ENCODE data around the gene SART1. TPM values are rescaled to one million over a fixed set of nuclear protein-coding genes. Genes with fewer than 3 reads are reported as not detected.

The SART1 gene, protein sequence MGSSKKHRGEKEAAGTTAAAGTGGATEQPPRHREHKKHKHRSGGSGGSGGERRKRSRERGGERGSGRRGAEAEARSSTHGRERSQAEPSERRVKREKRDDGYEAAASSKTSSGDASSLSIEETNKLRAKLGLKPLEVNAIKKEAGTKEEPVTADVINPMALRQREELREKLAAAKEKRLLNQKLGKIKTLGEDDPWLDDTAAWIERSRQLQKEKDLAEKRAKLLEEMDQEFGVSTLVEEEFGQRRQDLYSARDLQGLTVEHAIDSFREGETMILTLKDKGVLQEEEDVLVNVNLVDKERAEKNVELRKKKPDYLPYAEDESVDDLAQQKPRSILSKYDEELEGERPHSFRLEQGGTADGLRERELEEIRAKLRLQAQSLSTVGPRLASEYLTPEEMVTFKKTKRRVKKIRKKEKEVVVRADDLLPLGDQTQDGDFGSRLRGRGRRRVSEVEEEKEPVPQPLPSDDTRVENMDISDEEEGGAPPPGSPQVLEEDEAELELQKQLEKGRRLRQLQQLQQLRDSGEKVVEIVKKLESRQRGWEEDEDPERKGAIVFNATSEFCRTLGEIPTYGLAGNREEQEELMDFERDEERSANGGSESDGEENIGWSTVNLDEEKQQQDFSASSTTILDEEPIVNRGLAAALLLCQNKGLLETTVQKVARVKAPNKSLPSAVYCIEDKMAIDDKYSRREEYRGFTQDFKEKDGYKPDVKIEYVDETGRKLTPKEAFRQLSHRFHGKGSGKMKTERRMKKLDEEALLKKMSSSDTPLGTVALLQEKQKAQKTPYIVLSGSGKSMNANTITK
- total RNA-seq = 29.7 TPM

DNA sequence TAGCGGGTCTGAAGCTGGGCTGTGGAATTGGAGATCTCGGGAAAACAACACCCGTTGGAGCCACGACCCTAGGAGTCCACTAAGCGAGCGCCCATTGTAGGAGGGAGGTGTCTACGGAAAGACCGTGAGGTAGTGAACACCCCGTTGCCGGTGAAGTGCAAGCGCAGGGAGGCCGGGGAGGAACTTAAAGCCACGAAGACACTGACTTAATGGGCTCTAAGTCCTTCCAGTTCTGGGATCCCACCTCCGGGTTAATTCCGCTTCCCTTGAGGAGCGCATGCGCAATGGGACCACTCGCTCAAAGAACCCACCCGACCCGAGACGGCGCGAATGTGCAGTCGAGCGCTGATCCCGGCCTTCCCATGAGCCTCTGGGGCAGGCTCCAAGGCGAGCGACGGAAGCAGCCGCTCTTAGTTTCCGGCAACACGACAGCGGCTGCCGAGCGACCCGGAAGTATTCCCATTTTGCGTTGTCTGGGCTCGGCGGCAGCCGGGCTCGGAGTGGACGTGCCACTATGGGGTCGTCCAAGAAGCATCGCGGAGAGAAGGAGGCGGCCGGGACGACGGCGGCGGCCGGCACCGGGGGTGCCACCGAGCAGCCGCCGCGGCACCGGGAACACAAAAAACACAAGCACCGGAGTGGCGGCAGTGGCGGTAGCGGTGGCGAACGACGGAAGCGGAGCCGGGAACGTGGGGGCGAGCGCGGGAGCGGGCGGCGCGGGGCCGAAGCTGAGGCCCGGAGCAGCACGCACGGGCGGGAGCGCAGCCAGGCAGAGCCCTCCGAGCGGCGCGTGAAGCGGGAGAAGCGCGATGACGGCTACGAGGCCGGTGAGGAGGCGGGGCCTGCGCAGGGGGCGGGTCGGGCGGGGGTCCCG lies at the start of gene SART1:
SART1 (plus strand) TSS at position 468 of the 874 bp plus-strand sequence; CDS start at position 515, 47 bp downstream.
- peak; percentile 91 for ATAC-seq

DNA sequence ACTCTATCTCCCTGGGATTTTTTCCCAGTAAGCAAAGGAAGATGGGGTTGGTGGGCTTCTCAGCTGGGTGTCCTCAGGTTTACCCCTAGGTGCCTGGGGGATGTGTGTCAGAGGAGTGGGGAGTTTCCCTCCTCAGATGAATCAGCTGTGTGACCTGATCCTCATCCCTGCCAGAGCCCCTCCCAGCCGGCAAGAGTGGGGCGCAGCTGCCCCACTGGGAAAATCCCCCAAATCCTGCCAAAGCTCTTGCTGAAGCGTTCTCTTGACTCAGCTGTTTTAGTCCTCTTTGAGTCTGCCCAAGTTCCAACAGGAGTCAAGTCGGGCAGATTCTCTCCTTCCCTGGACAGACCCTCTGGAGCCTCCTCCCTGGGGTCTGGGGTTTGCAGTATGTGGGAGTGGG lies 48.7 kb upstream of the SART1 start:
- peak; percentile 65 for ATAC-seq

DNA sequence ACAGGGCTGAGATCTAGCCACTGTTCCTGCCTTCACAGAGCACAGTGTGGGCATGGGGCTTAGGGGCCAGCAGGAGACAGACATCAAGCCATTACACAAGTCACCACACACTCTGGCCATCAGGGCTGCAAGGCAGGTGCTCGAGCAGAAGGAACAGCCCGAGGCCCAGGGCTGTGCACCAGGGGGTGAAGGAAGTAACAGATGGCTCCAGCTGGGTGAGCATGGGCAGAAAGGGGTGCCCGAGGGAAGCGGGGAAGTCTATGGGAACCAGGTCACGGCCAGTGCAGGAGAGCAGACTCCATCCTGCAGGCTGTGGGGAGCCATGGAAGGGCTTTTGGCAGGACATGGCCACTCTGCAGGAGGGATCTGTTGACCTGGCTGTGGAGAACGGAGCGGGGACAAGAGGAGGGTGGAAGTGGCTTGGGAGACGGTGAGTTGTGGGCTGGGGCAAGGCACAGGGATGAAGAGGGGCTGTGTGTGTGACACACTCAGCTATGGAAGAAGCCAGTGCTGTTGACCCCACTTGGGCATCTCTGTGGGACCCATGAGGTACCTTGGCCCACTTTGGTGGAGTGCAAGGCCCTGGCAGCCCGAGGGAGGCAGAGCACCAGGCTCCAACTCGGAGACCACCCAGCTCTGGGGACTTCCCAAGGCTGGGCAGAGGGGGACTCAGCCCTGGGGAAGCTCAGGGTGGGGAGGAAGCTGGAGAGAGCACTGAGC lies 46.3 kb upstream of the SART1 start:
- ATAC-seq = no peak

DNA sequence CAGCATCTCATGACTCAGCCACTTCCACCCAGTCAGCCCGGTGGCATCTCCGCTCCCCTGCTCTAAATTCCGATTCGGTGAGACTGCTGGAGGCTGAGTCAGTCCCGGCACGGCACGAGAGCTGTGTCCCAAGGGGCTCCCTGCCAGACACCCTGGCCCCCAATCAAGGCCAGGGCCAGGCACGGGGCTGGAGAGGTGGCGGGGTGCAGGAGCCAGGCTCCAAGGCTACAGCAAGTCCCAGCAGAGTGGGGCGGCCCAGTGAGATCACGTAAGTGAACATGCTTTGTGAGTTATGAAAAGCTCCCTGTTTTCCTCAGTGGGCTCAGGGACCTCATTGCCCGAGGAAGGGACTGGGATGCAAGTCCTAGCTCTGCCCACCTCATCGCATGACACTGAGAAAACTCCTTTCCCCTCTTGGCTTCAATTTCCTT lies 45.7 kb upstream of the SART1 start:
- ATAC-seq = peak; percentile 57

DNA sequence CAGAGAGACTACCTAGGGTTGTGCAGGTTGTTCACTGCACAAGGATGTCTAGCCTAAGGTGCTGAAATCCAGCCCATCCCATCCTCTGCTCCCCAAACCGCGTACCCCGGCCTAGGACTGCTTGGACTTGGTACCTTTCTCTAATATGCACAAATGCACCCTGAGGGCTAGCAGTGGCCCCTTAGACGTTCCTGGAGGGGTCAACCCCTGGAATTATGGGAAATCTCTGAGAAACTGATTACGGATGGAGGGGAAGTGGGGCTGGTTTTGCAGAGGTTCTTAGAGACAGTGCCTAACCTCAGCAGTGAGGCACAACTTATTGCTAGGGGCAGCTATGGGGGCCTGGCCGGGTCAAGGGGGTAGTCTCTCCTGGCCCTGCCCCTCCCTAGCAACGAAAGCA lies 45.1 kb upstream of the SART1 start:
- ATAC-seq = no peak

DNA sequence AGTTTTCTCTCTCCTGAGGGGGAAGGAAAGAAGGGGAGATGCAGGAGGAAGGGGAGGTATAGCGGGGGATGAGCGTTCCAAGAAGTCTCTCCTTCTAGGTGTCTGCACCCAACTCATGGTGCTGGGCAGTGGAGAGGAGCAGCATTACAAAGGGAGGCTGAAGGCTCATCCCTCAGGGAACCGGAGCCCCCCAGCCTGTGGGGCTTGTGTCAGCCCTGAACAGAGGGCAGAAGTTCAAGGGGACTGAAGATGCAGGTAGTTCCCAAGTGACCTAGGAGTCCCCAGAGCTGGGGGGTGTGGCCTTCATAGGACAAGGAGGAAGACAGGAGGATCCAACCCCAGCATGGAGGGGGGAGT lies 44.5 kb upstream of the SART1 start:
- ATAC-seq = no peak

DNA sequence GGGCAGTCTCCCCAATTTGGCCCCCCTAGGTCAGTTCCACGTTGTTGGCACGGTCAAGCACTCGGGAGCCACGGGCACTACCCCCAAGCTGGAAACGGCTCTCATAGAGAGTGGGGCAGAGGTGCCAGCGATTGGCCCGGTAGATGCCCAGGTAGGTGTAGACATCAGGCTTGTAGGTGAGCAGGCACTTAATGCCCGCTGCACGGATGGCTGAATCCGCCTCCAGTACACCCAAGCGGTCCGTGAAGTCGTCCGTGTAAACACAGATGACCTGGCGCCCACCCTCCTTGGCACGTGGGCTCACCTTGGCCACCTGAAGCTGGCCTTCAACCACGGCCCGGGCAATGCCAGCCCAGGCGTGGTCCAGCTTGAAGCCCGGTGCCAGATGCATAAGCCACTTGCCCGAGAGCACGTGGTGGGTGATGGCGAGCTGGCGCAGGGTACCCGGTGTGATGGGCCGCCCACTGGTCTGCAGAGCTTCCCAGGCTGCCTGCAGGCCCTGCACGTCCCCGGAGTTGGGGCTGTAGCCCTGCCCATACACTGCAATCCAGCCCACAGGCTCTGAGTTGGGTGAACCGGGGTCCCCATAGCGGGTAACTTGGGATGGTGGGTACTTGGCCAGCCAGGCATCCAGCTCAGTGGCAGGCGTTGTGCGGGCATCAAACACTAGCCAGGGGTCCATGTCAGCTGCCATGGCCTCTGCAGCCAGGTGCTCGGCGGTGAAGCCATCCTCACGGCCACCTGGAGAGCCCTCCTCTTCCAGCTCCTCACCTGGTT lies 43.9 kb upstream of the SART1 start:
- no peak for ATAC-seq

DNA sequence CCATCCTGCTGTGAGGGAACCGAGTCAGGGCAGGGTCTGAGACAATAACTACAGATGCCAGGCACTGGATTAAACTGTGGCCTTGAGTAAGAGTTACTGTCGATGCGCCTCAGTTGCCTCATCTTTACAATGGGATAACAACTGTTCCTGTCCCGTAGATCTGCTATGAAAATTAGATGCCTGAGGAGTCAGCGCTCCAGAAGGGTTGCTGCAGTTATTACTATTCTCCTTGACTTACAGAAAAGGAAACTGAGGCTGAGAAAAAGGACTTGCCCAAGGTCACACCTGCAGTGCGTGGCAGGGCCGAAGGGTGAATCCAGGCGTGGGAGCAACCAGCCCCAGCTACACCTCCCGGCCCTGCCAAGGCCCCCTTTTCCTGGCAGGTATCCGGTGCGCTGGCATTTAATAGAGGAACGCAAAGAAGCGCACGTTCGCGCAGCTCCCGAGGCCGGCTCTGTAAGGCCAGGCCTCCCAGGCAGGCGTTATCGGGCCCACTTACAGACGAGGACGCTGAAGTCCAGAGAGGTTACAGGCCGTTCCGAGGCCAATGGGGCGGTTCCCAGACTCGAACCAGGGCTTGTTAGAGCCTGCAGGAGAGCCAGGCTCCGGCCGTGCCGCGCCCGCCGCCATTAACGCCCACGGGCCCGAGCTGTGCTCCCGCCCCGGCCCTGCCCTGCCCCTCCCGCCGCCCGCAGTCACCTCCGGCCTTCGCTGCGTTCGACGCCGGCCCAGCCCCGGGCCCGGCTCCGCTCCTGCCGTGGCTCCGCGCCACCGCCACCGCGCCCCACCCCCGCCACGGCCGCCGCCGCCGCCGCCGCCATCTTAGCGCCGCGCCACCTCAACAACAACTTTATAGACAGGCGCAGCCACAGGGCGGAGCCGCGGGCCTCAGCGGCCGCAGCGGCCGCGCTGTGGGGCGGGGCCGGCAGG lies 43.1 kb upstream of the SART1 start, which contains the start of gene C11orf68:
C11orf68 (minus strand) TSS at position 852 of the 930 bp plus-strand sequence; CDS start at position 821, 31 bp downstream.
- no peak for ATAC-seq

DNA sequence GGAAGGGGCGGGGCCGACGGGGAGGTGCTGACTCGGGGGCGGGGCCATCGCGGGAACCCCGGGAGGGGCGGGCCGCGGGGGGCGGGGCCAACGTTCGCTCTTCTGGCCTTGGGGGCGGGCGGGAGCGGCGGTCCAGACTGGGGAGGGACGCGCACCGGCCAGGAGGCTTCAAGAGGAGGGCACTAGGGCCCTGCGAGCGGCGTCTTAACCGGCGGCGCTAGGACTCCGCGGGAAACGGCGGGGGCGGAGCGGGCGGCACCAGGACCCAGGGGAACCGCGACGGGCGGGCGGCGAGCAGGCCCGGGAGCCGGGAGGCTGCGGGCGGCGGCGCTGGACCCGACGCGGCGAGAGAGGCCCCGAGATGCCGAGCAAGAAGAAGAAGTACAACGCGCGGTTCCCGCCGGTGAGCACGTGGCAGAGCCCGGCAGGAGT lies 42.4 kb upstream of the SART1 start, which contains the start of gene DRAP1:
DRAP1 (plus strand) TSS at position 286 of the 432 bp plus-strand sequence; CDS start at position 362, 76 bp downstream.
- ATAC-seq = peak; percentile 84

DNA sequence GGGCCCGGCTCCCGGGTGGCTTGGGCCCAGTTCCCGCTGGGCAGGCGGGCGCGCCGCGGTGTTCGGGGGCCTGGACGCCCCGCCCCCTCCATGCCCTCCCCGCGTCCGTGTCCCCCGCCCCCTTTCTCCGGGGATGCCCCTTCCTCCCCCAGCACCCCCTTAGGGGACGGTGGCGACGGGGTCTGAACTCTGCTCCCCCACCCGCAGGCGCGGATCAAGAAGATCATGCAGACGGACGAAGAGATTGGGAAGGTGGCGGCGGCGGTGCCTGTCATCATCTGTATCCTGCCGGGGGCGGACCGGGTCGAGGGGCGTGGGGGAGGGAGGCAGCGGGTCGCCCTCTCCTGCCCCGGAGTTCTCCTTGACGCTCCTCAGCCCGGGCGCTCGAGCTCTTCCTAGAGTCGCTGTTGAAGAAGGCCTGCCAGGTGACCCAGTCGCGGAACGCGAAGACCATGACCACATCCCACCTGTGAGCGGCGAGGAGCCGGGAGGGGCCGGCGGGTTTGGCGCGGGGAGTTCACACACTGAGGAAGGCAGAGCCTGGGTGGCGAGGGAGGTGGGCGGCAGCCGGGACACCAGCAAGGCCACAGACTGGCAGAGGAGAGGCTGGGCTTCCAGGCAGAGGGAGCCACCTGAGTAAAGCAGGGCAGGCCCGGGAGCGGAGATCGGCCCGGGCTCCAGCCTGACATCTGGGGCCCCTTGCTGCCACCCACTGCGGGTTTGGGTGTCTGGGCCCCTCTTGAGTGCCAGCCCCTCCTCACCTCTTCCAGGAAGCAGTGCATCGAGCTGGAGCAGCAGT lies 41.8 kb upstream of the SART1 start:
- peak; percentile 12 for ATAC-seq

DNA sequence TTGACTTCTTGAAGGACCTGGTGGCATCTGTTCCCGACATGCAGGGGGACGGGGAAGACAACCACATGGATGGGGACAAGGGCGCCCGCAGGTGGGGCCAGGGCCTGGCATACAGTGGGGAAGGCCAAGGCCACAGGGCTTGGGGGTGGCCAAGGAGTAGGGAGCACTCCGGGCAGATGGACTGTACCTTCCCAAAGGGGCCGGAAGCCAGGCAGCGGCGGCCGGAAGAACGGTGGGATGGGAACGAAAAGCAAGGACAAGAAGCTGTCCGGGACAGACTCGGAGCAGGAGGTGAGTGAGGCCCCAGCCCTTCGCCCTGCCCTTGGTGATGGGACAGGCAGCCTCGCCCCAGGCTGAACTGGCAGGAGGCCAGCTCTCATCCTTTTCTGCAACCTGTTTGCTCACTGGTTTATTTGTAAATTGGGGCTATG lies 41.1 kb upstream of the SART1 start:
- ATAC-seq = no peak

DNA sequence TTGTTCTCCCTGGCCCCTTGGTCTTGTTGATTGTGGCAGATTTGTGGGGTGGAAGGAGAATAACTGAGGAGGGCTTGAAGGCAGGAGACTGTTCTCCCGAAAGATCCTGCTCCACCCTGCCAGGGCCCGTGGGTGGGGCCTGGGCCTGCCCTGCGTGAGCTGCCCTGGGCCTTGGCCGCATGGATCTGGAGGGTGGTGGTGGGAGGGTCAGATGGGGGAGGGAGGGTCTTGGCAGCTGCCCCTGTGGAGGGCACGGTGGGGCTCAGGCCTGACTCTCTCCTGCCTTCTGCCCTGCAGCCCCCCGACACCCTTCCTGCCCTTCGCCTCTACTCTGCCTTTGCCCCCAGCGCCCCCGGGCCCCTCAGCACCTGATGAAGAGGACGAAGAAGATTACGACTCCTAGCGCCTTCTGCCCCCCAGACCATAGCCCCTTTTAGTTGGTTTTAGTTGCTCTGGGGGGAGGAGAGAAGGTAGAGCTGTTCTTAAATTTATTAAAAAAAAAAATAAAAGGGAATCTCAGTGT lies 40.4 kb upstream of the SART1 start:
- no peak for ATAC-seq

DNA sequence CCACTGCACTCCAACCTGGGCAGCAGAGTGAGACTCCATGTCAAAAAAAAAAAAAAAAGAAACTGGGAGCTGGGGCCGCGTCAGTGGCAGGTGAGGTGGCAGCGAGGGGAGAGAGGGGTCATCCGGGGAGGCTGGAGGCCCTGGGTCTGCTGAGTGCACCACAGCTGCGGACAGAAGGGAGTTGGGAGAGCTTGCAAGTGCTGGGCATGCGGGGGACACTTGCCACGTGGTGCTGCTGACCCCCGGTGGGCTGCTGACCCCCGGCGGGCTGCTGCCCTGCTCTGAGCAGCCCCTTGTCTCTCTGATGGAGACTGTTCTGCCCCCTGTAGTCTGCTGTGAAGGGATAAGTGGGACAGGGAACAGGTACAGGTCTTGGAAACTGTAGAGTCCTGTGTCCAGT lies 39.7 kb upstream of the SART1 start:
- no peak for ATAC-seq

DNA sequence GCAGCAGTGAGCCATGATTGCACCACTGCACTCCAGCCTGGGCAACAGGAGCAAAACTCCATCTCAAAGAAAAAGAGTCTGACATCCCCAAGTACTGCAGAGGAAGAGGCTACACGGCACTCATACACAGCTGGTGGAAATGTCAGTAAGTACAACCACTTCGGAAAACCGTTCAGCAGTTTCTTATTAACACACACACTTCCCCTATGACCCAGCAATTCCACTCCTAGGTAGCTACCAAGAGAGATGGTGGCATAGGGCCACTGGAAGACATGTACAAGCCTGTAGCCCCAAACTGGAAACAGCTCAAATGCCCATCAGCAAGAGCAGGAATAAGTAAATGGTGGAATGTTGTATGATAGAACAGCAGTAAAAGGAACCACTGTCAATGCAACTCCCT lies 39.0 kb upstream of the SART1 start:
- no peak for ATAC-seq

DNA sequence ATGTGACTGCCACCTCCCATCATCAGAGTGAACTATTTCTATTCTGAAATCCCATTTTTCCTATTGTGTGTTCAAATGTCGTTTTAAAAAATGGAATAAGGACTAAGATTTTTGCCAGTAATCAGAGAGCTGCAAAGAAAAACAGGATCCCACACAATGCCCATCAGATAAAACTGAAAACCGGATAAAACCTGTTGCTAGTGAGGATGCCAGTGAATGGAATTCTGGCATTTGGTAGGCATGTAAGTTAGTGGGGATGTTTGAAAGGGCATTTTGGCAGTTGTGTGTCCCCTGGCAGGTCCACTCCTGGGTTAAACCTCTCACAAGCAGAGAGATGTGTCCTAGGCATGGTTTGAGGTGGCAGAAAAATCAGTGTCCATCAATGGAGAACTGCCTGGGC lies 36.1 kb upstream of the SART1 start:
- no peak for ATAC-seq

DNA sequence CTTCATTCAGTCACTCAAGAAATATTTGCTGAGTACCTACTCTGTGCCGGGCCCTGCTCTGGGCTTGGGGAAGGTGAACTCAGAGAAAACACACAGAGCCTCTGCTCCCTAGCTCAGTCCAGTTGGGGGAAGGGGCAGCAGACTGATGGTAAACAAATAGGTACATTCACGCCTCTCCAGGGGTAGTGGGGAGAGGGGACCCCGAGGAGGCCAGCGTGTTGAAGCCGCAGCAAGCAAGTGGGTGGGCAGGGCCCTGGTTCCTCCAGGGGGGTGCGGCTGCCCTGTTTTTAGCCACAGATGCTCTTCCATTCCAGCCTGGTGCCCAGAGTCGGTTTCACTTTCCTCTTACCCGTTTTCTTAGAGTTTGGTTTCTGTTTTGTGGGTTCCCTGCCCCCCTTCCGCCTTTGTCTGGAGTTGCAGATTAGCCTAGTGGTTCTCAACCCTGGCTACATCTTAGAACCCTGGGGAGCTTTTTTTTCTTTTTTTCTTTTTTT lies 33.6 kb upstream of the SART1 start:
- ATAC-seq = peak; percentile 24

DNA sequence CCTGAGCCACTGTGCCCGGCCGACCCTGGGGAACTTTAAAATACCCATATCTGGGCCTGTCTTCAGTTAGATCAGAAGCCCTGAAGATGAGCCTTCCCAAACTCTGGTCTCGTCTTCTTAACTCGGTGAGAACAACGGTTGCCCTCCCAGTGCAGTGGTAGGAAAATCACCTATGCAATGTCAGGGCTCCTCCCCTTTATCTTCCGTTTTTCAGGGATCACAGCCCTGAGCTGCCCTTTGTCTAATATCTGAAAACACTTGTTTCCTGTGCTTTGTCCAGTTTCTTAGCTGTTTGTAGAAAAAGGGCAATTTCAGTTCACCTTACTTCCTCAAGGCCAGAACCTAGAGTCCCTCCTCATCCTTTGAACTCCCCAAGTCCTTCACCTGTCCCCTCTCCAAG lies 32.9 kb upstream of the SART1 start:
- ATAC-seq = no peak

DNA sequence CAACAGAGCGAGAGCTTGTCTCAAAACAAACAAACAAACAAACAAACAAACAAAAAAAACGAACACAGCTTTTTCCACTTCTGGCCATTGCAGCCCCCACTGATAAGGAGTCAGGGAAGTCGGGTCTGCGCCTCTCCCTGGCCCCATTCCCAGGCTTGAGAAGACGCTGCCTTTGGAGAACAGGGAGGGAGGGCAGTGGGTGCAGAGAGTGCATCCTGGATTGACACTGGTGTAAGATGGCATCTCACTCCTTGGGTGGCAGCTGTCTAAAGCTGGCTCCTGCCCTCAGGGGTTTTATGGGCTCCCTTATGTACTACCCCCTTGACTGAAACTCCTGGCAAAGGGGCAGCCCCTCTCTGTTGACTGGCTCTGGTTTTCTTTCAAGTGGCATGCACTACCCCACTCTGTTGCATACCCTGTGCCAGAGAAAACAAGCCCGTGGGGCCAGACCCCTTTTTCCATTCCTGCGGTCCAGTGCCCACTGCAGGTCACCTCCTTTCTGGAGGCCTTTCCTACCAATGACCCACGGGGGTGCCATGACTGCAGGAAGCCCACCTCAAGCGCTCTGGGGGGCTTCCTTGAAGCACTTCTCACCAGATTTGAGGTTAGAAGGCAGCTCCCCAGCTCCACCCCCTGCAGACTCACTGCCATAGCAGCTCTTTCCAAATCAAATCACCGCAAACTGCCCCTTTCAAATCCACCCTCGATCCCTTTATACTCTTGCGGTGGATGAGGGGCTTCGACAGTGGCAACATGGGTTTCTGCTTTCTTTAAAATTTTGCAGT lies 29.6 kb upstream of the SART1 start:
- ATAC-seq = no peak
